ENCODE results near the gene ABR.
"Not testable (repeated sequence)": the region's sequence is repeated elsewhere in the genome, so short reads cannot be mapped to it uniquely, and the experiment has no call there.

Gene ABR

DNA sequence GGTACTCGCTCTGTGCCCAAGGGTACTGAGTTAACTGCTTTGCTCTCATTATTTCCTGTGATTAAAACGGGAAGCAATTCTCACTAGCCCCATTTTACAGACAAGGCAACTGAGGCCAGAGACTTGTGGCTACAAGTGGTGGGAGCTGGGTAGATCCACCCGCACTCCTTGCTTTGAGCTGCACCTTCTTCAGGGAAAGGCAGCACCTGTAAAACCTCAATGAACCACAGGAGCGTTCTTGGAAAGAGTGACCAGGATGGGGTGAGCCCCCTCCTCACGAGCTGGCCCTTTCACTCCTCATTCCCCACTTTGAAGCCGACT lies 102.8 kb downstream of the ABR start:
- DNase-seq (ENCODE audit: low read depth) = no peak
- H3K4me3 ChIP-seq (ENCODE audit: low read length) = no peak overlapping the region
- TF ChIP-seq, protein P1, sequence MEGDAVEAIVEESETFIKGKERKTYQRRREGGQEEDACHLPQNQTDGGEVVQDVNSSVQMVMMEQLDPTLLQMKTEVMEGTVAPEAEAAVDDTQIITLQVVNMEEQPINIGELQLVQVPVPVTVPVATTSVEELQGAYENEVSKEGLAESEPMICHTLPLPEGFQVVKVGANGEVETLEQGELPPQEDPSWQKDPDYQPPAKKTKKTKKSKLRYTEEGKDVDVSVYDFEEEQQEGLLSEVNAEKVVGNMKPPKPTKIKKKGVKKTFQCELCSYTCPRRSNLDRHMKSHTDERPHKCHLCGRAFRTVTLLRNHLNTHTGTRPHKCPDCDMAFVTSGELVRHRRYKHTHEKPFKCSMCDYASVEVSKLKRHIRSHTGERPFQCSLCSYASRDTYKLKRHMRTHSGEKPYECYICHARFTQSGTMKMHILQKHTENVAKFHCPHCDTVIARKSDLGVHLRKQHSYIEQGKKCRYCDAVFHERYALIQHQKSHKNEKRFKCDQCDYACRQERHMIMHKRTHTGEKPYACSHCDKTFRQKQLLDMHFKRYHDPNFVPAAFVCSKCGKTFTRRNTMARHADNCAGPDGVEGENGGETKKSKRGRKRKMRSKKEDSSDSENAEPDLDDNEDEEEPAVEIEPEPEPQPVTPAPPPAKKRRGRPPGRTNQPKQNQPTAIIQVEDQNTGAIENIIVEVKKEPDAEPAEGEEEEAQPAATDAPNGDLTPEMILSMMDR (conservative IDR thresholded peaks at IDR 0.05; ENCODE audit: low read length) = no peak

DNA sequence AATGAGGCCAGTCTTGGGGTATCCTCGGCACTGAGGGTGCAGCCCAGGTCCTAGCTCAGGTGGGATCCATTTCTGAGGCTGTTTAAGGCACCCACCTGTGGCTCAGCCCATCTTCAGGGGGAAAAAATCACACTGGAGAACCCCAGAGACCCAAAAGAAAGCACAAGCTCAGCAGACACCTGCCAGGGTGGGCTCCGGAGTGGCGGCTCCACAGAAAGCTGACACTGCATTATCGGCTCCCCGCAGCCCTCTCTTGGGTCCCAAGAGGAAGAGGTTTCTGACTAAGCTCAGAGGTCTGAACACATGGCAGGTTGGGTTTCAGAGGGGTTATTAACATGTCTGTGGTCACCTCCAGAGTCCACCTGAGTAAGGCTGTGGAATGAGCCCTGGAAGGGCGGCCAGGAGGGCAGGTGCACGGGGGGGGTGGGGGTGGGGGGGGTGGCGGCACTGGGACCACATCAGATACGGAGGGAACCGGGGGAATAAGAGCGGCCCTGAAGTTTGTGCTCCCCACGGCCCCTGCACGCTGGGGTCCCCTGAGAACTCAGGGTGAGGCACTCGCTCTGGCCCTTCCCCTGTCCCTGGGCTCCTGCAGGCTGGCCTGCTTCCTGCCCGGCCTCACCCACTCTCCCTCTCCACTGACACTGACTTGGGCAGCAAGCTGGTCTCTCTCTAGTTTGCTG lies 103.3 kb downstream of the ABR start:
- no peak for DNase-seq (ENCODE audit: low read depth)
- TF ChIP-seq, protein P1 (conservative IDR thresholded peaks at IDR 0.05; ENCODE audit: low read length) = no peak
- no peak overlapping the region for H3K4me3 ChIP-seq (ENCODE audit: low read length)

GRCh38 chr17:1074886-1075605 lies 104.7 kb downstream of the ABR start:
- DNase-seq (ENCODE audit: low read depth) = no peak
- TF ChIP-seq, protein P1 (conservative IDR thresholded peaks at IDR 0.05; ENCODE audit: low read length) = no peak
- no peak overlapping the region for H3K4me3 ChIP-seq (ENCODE audit: low read length)

DNA sequence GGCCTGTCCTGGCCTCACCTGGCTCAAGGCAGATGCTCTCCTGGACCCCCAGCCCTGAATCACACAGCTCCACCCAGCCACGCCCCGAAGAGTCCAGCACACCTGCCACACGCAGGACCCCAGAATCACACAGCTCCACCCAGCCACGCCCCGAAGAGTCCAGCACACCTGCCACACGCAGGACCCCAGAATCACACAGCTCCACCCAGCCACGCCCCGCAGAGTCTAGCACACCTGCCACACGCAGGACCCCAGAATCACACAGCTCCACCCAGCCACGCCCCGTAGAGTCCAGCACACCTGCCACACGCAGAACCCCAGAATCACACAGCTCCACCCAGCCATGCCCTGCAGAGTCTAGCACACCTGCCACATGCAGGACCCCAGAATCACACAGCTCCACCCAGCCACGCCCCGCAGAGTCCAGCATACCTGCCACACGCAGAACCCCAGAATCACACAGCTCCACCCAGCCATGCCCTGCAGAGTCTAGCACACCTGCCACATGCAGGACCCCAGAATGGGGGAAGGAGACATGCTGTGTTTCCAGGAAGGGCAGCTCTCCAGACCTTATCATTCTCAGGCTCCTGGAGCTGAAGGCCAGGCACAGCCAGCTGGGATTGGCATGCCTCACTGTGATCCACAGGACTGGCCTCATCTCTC lies 105.7 kb downstream of the ABR start:
- not testable (repeated sequence) for DNase-seq (ENCODE audit: low read depth); H3K4me3 ChIP-seq (ENCODE audit: low read length)

DNA sequence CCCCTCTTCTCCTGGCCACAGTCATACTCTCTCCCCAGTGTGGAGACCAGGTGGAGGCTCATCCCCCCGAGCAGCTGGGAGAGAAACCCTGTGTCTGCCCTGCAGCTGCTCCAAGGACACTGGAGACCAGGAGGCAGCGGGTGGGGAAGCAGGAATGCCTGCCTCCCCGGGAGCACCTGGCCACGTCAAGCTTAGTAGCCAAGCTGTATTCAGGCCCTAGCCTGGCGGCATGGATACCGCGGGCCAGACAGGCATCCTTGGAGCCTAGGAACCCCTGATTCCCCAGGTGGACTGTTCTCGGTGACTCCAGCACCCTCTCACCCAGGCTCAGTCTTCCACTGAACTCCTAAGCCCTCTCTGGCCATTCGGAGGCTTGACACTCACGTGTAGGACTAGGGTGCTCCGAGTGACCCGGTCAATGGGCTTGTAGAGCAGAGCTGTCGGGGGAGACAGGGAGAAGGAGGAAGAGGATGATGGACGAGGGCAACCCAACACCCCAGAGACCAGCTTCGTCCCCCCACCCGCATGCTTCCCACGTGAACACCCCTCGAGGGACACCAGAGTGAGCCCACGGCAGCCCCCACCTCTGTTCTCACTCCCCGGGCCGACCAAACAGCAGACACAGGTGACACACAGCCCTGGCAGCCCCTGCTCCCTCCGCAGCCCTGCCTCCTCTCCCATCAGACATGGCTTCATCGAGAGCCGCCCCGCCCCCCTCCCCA lies 106.4 kb downstream of the ABR start:
- DNase-seq (ENCODE audit: low read depth) = no peak
- no peak overlapping the region for H3K4me3 ChIP-seq (ENCODE audit: low read length)
- TF ChIP-seq, protein P1 (conservative IDR thresholded peaks at IDR 0.05; ENCODE audit: low read length) = no peak

- no peak for DNase-seq (ENCODE audit: low read depth)
- TF ChIP-seq, protein P1 (conservative IDR thresholded peaks at IDR 0.05; ENCODE audit: low read length) = no peak
- H3K4me3 ChIP-seq (ENCODE audit: low read length) = no peak overlapping the region
Measured at GRCh38 chr17:1072551-1072961, 107.2 kb downstream of the ABR start.

GRCh38 chr17:1071103-1071825 lies 108.5 kb downstream of the ABR start:
- no peak overlapping the region for H3K4me3 ChIP-seq (ENCODE audit: low read length)
- TF ChIP-seq, protein P1 (conservative IDR thresholded peaks at IDR 0.05; ENCODE audit: low read length) = no peak
- DNase-seq (ENCODE audit: low read depth) = no peak

All from AG10803 (cell line).